Measurements from ENCODE around the gene IL20. TPM values are rescaled to one million over a fixed set of nuclear protein-coding genes. Genes with fewer than 3 reads are reported as not detected.
A peak's percentile ranks its signal among the peaks of the same experiment; 100 is the strongest.

The IL20 gene
- total RNA-seq, 1 donor, result not detected

GRCh38 chr1:206902702-206903101 lies 37.3 kb downstream of the IL20 start:
- H3K79me2 ChIP-seq (ENCODE audit: insufficient read depth, low read length), result no peaks in the 10 kb centered on the region
- no peak overlapping the region for H2AFZ ChIP-seq (ENCODE audit: low read length)
- H3K4me1 ChIP-seq (ENCODE audit: insufficient read depth, low read length), result peaks cover 30% of the 10 kb centered on the region
- H3K36me3 ChIP-seq (ENCODE audit: insufficient read depth, low read length), result no peaks in the 10 kb centered on the region
- no peak overlapping the region for H3K27ac ChIP-seq (ENCODE audit: low read depth, low read length)
- H3K9me3 ChIP-seq (ENCODE audit: low read depth, low read length), result no peaks in the 10 kb centered on the region
- H3K27me3 ChIP-seq (ENCODE audit: insufficient read depth, low read length), result no peaks in the 10 kb centered on the region
- no peaks in the 10 kb centered on the region for H4K20me1 ChIP-seq (ENCODE audit: insufficient read depth, low read length)
- TF ChIP-seq CTCF (IDR thresholded peaks at IDR 0.05; ENCODE audit: extremely low read depth, low read depth, low read length), result no peak
- no peak for DNase-seq (ENCODE audit: insufficient read length, low spot score, missing footprints)
- no peak overlapping the region for H3K4me2 ChIP-seq (ENCODE audit: insufficient read depth, low read length)
- no peak overlapping the region for H3K4me3 ChIP-seq (ENCODE audit: insufficient read depth, low read length)

GRCh38 chr1:206903687-206904086 lies 38.3 kb downstream of the IL20 start:
- Histone ChIP-seq H2AFZ (ENCODE audit: low read length) (no peak overlapping the region), H3K4me2 (ENCODE audit: insufficient read depth, low read length) (no peak overlapping the region), H3K9me3 (ENCODE audit: low read depth, low read length) (no peaks in the 10 kb centered on the region), H3K27me3 (ENCODE audit: insufficient read depth, low read length) (peaks cover 3% of the 10 kb centered on the region), H3K36me3 (ENCODE audit: insufficient read depth, low read length) (no peaks in the 10 kb centered on the region), H3K79me2 (ENCODE audit: insufficient read depth, low read length) (no peaks in the 10 kb centered on the region), H3K4me3 (ENCODE audit: insufficient read depth, low read length) (no peak overlapping the region), H3K4me1 (ENCODE audit: insufficient read depth, low read length) (peaks cover 22% of the 10 kb centered on the region), H3K27ac (ENCODE audit: low read depth, low read length) (no peak overlapping the region), H4K20me1 (ENCODE audit: insufficient read depth, low read length) (no peaks in the 10 kb centered on the region)
- TF ChIP-seq CTCF (IDR thresholded peaks at IDR 0.05; ENCODE audit: extremely low read depth, low read depth, low read length), result no peak
- no peak for DNase-seq (ENCODE audit: insufficient read length, low spot score, missing footprints)

- H3K36me3 ChIP-seq (ENCODE audit: insufficient read depth, low read length), result no peaks in the 10 kb centered on the region
- H3K4me1 ChIP-seq (ENCODE audit: insufficient read depth, low read length), result peaks cover 15% of the 10 kb centered on the region
- no peak overlapping the region for H3K4me3 ChIP-seq (ENCODE audit: insufficient read depth, low read length)
- no peak overlapping the region for H3K4me2 ChIP-seq (ENCODE audit: insufficient read depth, low read length)
- H2AFZ ChIP-seq (ENCODE audit: low read length), result no peak overlapping the region
- DNase-seq (ENCODE audit: insufficient read length, low spot score, missing footprints), result no peak
- H3K79me2 ChIP-seq (ENCODE audit: insufficient read depth, low read length), result no peaks in the 10 kb centered on the region
- peak overlapping the region; percentile 67 for H3K27ac ChIP-seq (ENCODE audit: low read depth, low read length)
- H3K27me3 ChIP-seq (ENCODE audit: insufficient read depth, low read length), result peaks cover 9% of the 10 kb centered on the region
- no peak for TF ChIP-seq CTCF (IDR thresholded peaks at IDR 0.05; ENCODE audit: extremely low read depth, low read depth, low read length)
- H4K20me1 ChIP-seq (ENCODE audit: insufficient read depth, low read length), result no peaks in the 10 kb centered on the region
- no peaks in the 10 kb centered on the region for H3K9me3 ChIP-seq (ENCODE audit: low read depth, low read length)
Observed at GRCh38 chr1:206904423-206905142, 39.2 kb downstream of the IL20 start.

GRCh38 chr1:206905295-206906164 lies 40.1 kb downstream of the IL20 start:
- Histone ChIP-seq H3K4me1 (ENCODE audit: insufficient read depth, low read length) (peaks cover 15% of the 10 kb centered on the region), H3K9me3 (ENCODE audit: low read depth, low read length) (no peaks in the 10 kb centered on the region), H3K4me3 (ENCODE audit: insufficient read depth, low read length) (no peak overlapping the region), H3K79me2 (ENCODE audit: insufficient read depth, low read length) (no peaks in the 10 kb centered on the region), H4K20me1 (ENCODE audit: insufficient read depth, low read length) (no peaks in the 10 kb centered on the region), H2AFZ (ENCODE audit: low read length) (peak overlapping the region; percentile 38), H3K36me3 (ENCODE audit: insufficient read depth, low read length) (no peaks in the 10 kb centered on the region), H3K27me3 (ENCODE audit: insufficient read depth, low read length) (peaks cover 18% of the 10 kb centered on the region), H3K27ac (ENCODE audit: low read depth, low read length) (peak overlapping the region; percentile 67), H3K4me2 (ENCODE audit: insufficient read depth, low read length) (no peak overlapping the region)
- DNase-seq (ENCODE audit: insufficient read length, low spot score, missing footprints), result peak; percentile 94
- no peak for TF ChIP-seq CTCF (IDR thresholded peaks at IDR 0.05; ENCODE audit: extremely low read depth, low read depth, low read length)

Measured in osteoblast (primary cell).